ENCODE data around the gene P2RX1.

The P2RX1 gene

GRCh38 chr17:3848229-3848835 is 67.9 kb downstream of the P2RX1 start:
- no peak for DNase-seq

- DNase-seq = no peak
Observed at GRCh38 chr17:3847165-3847670, 69.0 kb downstream of the P2RX1 start.
